Stimulated activated naive B cell treated with anti-CD40 and anti-IgM and Interleukin-4, amounts not matched to agents 10 μg/mL and 1 μg/mL and 100 μg/mL, for 72 hours (primary cell): ENCODE results near the gene FCSK.
A peak's percentile ranks its signal among the peaks of the same experiment; 100 is the strongest.

Experiments used
- ATAC-seq, 2 donors: fragments of 150-1000 bp; cut with Tn5 transposase; replicated peaks; 2 replicates each; pipeline ENCODE4 v1.10.0; 2021; ENCODE audit warnings: moderate library complexity in 1 of 2
- DNase-seq: peaks from one replicate; pipeline ENCODE4 v3.0.0; 2021
- H3K27ac Mint-ChIP-seq: one replicate; pipeline ENCODE4 v1.8.0; 2022; ENCODE audit warnings: mild to moderate bottlenecking, mixed read lengths
- H3K27me3 Mint-ChIP-seq, 2 donors: one replicate each; pipeline ENCODE4 v1.8.0; 2022; ENCODE audit warnings: mixed read lengths in 2 of 2
- H3K36me3 Mint-ChIP-seq, 2 donors: one replicate each; pipeline ENCODE4 v1.8.0; 2022; ENCODE audit warnings: mixed read lengths in 2 of 2, mild to moderate bottlenecking in 1 of 2
- H3K4me1 Mint-ChIP-seq, 2 donors: one replicate each; pipeline ENCODE4 v1.8.0; 2022; ENCODE audit warnings: mixed read lengths in 2 of 2, mild to moderate bottlenecking in 1 of 2
- H3K4me3 Mint-ChIP-seq, 2 donors: one replicate each; pipeline ENCODE4 v1.8.0; 2022; ENCODE audit warnings: mild to moderate bottlenecking in 2 of 2, mixed read lengths in 2 of 2, moderate library complexity in 1 of 2
- H3K9me3 Mint-ChIP-seq, 2 donors: one replicate each; pipeline ENCODE4 v1.8.0; 2022; ENCODE audit warnings: mixed read lengths in 2 of 2, mild to moderate bottlenecking in 1 of 2

Gene FCSK

GRCh38 chr16:70421473-70422311 lies 32.7 kb upstream of the FCSK start:
- DNase-seq (no peak), ATAC-seq (no peak)
- Mint-ChIP-seq H3K9me3 (no peaks in the 10 kb centered on the region), H3K27me3 (no peaks in the 10 kb centered on the region), H3K27ac (no peak overlapping the region), H3K4me3 (no peak overlapping the region), H3K36me3 (peaks cover 29 to 49% of the 10 kb centered on the region in 2 donors), H3K4me1 (peaks cover 60 to 80% of the 10 kb centered on the region in 2 donors)

- Mint-ChIP-seq H3K27ac (no peak overlapping the region), H3K4me1 (peaks cover 57 to 80% of the 10 kb centered on the region in 2 donors), H3K36me3 (peaks cover 32 to 52% of the 10 kb centered on the region in 2 donors), H3K9me3 (no peaks in the 10 kb centered on the region), H3K27me3 (no peaks in the 10 kb centered on the region), H3K4me3 (no peak overlapping the region)
- DNase-seq, result no peak
- no peak for ATAC-seq
Measured at GRCh38 chr16:70422543-70422942, 31.9 kb upstream of the FCSK start.

- H3K27ac Mint-ChIP-seq, result peak overlapping the region; percentile 97
- peaks cover 22 to 42% of the 10 kb centered on the region in 2 donors for H3K36me3 Mint-ChIP-seq
- peak overlapping the region; percentile 71 to 80 for H3K4me3 Mint-ChIP-seq
- H3K4me1 Mint-ChIP-seq, result peaks cover 50 to 78% of the 10 kb centered on the region in 2 donors
- H3K9me3 Mint-ChIP-seq, result no peaks in the 10 kb centered on the region
- ATAC-seq, result no peak
- H3K27me3 Mint-ChIP-seq, result no peaks in the 10 kb centered on the region
- no peak for DNase-seq
Measured at GRCh38 chr16:70427786-70428177, 26.6 kb upstream of the FCSK start.

GRCh38 chr16:70428178-70428998 lies 26.0 kb upstream of the FCSK start:
- Mint-ChIP-seq H3K27ac (peak overlapping the region; percentile 97), H3K27me3 (no peaks in the 10 kb centered on the region)
- ATAC-seq, result peak; percentile 4 to 10

GRCh38 chr16:70429888-70430666 lies 24.3 kb upstream of the FCSK start:
- ATAC-seq, result peak; percentile 24 to 30
- Mint-ChIP-seq H3K9me3 (no peaks in the 10 kb centered on the region), H3K36me3 (peaks cover 26 to 39% of the 10 kb centered on the region in 2 donors), H3K4me3 (peak overlapping the region; percentile 64 to 76), H3K4me1 (peaks cover 65 to 87% of the 10 kb centered on the region in 2 donors), H3K27me3 (no peaks in the 10 kb centered on the region), H3K27ac (peak overlapping the region; percentile 97)
- DNase-seq, result peak; percentile 42

More at GRCh38 chr16:70428178-70428998, 26.0 kb upstream of the FCSK start:
- Mint-ChIP-seq H3K36me3 (peaks cover 21 to 36% of the 10 kb centered on the region in 2 donors), H3K4me1 (peaks cover 53 to 78% of the 10 kb centered on the region in 2 donors), H3K9me3 (no peaks in the 10 kb centered on the region), H3K4me3 (peak overlapping the region; percentile 71 to 80)
- peak; percentile 70 for DNase-seq

- Mint-ChIP-seq H3K27ac (peak overlapping the region; percentile 97), H3K27me3 (no peaks in the 10 kb centered on the region), H3K4me1 (peaks cover 61 to 82% of the 10 kb centered on the region in 2 donors), H3K9me3 (no peaks in the 10 kb centered on the region), H3K36me3 (peaks cover 20 to 31% of the 10 kb centered on the region in 2 donors), H3K4me3 (peak overlapping the region; percentile 71 to 76)
- peak; percentile 74 to 78 for ATAC-seq
- peak; percentile 84 for DNase-seq
Measured at GRCh38 chr16:70430667-70431536, 23.5 kb upstream of the FCSK start.

- Mint-ChIP-seq H3K9me3 (no peaks in the 10 kb centered on the region), H3K4me3 (peak overlapping the region; percentile 64 to 80), H3K27me3 (no peaks in the 10 kb centered on the region), H3K36me3 (peaks cover 20 to 25% of the 10 kb centered on the region in 2 donors), H3K4me1 (peaks cover 66 to 89% of the 10 kb centered on the region in 2 donors), H3K27ac (peak overlapping the region; percentile 84)
- no peak for DNase-seq
- ATAC-seq, result no peak
Measured at GRCh38 chr16:70432356-70432722, 22.1 kb upstream of the FCSK start.

- Mint-ChIP-seq H3K4me1 (peaks cover 65 to 89% of the 10 kb centered on the region in 2 donors), H3K27me3 (no peaks in the 10 kb centered on the region), H3K4me3 (peak overlapping the region; percentile 64 to 80), H3K9me3 (no peaks in the 10 kb centered on the region), H3K27ac (peak overlapping the region; percentile 84), H3K36me3 (peaks cover 18 to 21% of the 10 kb centered on the region in 2 donors)
- DNase-seq (peak; percentile 58), ATAC-seq (peak; percentile 14 to 20)
Measured at GRCh38 chr16:70432723-70433457, 21.5 kb upstream of the FCSK start.

- DNase-seq (no peak), ATAC-seq (no peak)
- H3K4me1 Mint-ChIP-seq, result peaks cover 64 to 88% of the 10 kb centered on the region in 2 donors
- H3K27me3 Mint-ChIP-seq, result no peaks in the 10 kb centered on the region
- no peaks in the 10 kb centered on the region for H3K9me3 Mint-ChIP-seq
- peaks cover 23 to 24% of the 10 kb centered on the region in 2 donors for H3K36me3 Mint-ChIP-seq
- peak overlapping the region; percentile 27 to 80 for H3K4me3 Mint-ChIP-seq
- peak overlapping the region; percentile 79 for H3K27ac Mint-ChIP-seq
Measured at GRCh38 chr16:70433458-70434103, 20.8 kb upstream of the FCSK start.

- Mint-ChIP-seq H3K4me3 (peak overlapping the region; percentile 27 to 28), H3K27me3 (no peaks in the 10 kb centered on the region), H3K36me3 (peaks cover 20 to 23% of the 10 kb centered on the region in 2 donors), H3K9me3 (no peaks in the 10 kb centered on the region), H3K27ac (peak overlapping the region; percentile 37), H3K4me1 (peaks cover 59 to 83% of the 10 kb centered on the region in 2 donors)
- ATAC-seq (no peak), DNase-seq (no peak)
Measured at GRCh38 chr16:70434484-70435260, 19.7 kb upstream of the FCSK start.

- peaks cover 18 to 23% of the 10 kb centered on the region in 2 donors for H3K36me3 Mint-ChIP-seq
- H3K4me1 Mint-ChIP-seq, result peaks cover 45 to 66% of the 10 kb centered on the region in 2 donors
- peak overlapping the region; percentile 99 to 100 for H3K4me3 Mint-ChIP-seq
- peak overlapping the region; percentile 33 for H3K27ac Mint-ChIP-seq
- DNase-seq (no peak), ATAC-seq (no peak)
- no peaks in the 10 kb centered on the region for H3K9me3 Mint-ChIP-seq
- H3K27me3 Mint-ChIP-seq, result no peaks in the 10 kb centered on the region
Measured at GRCh38 chr16:70437017-70437581, 17.3 kb upstream of the FCSK start.
